ENCODE measurements around the gene NLGN2. TPM values are rescaled to one million over a fixed set of nuclear protein-coding genes. Genes with fewer than 3 reads are reported as not detected.

Gene NLGN2
- total RNA-seq, 1 donor from 2014 or later, result 11.0 TPM

DNA sequence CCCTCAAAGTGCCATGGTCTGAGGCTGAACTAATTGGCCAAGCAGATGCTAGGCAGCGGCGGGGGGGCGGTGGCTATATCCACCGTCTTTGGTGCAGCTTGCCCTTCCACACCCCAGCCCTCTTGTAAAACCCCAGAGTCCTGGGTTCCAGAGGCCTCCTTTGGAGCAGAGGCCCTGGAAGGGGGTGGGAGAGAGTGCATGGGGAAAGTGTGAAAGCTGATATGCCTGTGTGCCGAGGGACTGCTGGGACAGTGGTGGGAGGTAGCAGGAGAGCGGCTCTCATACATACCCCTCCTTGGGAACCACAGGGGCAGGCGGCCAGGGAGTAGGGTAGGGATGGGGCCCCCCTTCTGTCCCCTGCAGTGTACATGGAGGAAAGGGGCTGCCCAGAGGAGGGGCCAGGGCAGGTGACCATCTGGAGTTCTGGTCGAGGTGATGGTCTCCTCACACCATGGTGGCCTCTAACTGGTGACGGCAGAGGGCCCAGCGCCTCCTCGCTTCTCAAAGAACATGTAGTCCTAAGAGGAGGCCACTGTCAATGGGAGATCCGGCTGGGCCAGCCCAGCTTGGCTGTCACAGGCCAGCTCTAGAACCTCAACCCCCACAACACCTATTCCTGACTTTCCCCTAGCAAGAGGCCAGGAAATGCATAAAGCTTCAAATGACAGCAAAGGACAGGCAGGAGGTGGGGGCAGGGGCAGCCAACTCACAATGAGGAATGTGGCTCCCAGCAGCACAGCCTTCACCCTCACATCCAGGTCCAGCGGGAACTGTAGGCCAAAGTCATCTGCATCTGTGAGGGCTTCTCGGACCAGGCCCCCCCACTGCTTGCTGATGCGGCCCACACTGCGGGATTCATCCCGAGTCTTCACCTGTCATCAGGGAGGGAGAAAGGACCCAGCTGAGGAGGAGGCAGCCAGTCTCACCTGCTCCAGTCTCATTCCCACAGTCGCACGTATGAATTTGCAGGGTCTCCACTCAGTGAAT, 17.4 kb upstream of the NLGN2 start:
- no peak for DNase-seq (ENCODE audit: low spot score)
- intact Hi-C loops (cut with DNase I), result no loop called here

GRCh38 chr17:7391307-7391706, 16.3 kb upstream of the NLGN2 start:
- intact Hi-C loops (cut with DNase I), result no loop called here
- no peak for DNase-seq (ENCODE audit: low spot score)

DNA sequence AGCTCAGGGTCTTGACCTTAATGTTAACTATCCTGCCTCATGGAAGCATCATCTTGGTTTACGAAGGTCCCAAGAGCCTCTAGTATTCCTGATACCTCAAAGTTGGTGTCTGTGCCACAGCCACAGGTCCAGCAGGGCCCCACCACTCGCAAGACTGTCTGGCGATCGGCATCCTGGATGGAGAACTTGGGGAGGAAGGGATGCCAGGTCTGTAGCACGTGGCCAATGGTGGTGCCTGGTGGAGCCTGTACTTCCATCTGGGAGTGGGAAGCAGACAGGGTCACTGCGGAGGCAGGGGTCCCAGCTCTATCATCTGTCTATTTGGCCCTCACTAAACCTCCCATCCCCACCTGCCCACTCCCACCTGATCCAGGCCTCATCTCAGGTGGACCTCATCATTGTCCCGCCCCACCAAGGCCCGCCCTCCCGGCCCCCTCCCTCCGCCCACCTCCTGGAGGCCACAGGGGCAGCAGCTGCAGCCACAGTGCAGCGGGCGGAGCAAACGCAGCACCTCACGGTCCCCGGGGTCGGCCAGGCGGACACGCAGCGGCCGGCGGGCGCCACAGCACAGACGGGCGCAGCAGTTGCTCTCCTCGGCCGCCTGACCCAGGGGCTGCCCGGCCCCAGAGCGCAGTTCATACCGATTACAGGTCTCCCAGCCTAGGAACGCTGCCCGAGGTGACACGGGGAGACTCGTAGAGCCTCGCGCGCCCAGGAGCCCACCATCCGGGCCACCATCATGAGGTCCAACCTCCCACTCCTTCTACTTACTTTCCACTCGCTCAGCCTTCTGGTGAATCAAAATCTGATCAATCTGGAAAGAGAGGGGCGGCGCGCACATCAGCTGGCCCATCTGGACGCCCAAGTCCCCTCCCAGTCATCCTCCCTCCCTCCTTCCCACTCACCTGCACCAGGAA, 14.7 kb upstream of the NLGN2 start:
- intact Hi-C loops (cut with DNase I), result no loop called here
- no peak for DNase-seq (ENCODE audit: low spot score)

- DNase-seq (ENCODE audit: low spot score), result no peak
- intact Hi-C loops (cut with DNase I), result no loop called here
Measured at GRCh38 chr17:7393613-7394451, 13.8 kb upstream of the NLGN2 start.

- intact Hi-C loops (cut with DNase I), result no loop called here
- peak; percentile 95 for DNase-seq (ENCODE audit: low spot score)
Measured at GRCh38 chr17:7394452-7395191, 13.0 kb upstream of the NLGN2 start, which contains the start of gene PLSCR3. PLSCR3 (minus strand) TSS chr17:7394525; CDS start chr17:7394110, 415 bp downstream.

- intact Hi-C loops (cut with DNase I), result no loop called here
- no peak for DNase-seq (ENCODE audit: low spot score)
Measured at GRCh38 chr17:7396147-7396546, 11.5 kb upstream of the NLGN2 start.

DNA sequence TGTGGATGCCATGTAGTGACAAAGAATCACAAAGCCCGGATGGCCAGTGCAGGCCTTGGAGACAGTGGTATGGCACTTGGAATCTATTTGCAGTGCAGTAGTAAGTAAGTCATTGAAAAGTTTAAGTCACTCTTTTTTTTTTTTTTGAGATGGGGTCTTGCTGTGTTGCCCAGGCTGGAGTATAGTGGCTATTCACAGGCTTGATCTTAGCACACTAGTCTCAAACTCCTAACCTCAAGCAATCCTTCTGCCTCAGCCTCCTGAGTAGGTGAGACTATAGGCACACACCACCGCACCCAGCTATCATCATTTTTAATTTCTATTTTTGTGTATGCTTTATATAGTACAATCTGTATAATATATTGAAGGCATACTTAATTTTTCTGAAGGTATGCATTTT, 9.0 kb upstream of the NLGN2 start:
- intact Hi-C loops (cut with DNase I), result no loop called here
- DNase-seq (ENCODE audit: low spot score), result no peak

- intact Hi-C loops (cut with DNase I), result loop anchor here (5.0 kb wide), 1 partner anchor 444 kb away; no protein-coding TSS in a partner anchor
- DNase-seq (ENCODE audit: low spot score), result no peak
Measured at GRCh38 chr17:7403043-7403726, 4.5 kb upstream of the NLGN2 start.

GRCh38 chr17:7403727-7403976, 4.0 kb upstream of the NLGN2 start:
- no peak for DNase-seq (ENCODE audit: low spot score)
- intact Hi-C loops (cut with DNase I), result loop anchor here (5.0 kb wide), 1 partner anchor 444 kb away; no protein-coding TSS in a partner anchor

DNA sequence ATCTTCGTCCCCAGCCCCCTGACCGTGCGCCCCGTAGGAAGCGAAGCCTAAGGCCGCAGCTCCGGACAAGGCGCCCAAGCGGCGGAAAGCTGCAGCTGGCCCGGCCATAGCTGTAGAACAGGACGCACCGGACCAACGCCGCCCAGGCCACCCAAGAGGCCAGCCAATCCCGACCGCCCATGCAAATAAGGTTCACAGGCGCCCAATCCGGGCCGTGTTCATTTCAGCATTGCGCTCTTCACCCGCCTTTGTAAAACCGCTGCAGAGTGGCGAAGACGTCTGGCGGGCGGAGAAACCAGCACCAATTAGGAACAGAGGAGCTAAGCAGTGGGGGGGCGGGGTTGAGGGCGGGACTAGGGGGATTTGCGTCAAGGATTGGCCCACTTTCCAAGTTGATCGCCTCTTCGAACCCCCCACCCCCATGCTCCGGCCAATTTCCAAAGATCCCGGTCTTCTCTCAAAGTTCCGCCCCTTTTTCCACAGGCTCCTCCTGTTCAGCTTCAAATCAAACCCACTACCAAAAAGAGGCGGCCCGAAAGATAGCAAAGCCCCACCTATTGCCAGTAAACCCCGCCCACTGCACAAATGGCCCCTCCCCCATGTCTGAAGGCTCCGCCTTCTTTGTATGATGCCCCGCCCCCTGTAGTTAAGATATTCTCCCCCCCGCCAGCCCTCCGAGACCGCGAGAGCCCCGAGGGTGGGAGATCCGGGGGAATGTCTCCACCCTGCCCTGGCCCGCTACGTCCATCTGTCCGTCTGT, 3.5 kb upstream of the NLGN2 start, which contains the start of gene TMEM256:
Gene TMEM256 (minus strand): TSS at position 121 of the 760 bp plus-strand sequence. CDS start 13 bp downstream, at position 108.
- peak; percentile 99 for DNase-seq (ENCODE audit: low spot score)
- intact Hi-C loops (cut with DNase I), result loop anchor here (1.0 to 5.0 kb wide), 3 partner anchors 53 to 443 kb away; partner anchors contain the start of gene SENP3

- intact Hi-C loops (cut with DNase I), result loop anchor here (1.0 to 5.0 kb wide), 3 partner anchors 54 to 442 kb away; partner anchors contain the start of gene SENP3
- peak; percentile 81 for DNase-seq (ENCODE audit: low spot score)
Measured at GRCh38 chr17:7404737-7405349, 2.8 kb upstream of the NLGN2 start.

DNA sequence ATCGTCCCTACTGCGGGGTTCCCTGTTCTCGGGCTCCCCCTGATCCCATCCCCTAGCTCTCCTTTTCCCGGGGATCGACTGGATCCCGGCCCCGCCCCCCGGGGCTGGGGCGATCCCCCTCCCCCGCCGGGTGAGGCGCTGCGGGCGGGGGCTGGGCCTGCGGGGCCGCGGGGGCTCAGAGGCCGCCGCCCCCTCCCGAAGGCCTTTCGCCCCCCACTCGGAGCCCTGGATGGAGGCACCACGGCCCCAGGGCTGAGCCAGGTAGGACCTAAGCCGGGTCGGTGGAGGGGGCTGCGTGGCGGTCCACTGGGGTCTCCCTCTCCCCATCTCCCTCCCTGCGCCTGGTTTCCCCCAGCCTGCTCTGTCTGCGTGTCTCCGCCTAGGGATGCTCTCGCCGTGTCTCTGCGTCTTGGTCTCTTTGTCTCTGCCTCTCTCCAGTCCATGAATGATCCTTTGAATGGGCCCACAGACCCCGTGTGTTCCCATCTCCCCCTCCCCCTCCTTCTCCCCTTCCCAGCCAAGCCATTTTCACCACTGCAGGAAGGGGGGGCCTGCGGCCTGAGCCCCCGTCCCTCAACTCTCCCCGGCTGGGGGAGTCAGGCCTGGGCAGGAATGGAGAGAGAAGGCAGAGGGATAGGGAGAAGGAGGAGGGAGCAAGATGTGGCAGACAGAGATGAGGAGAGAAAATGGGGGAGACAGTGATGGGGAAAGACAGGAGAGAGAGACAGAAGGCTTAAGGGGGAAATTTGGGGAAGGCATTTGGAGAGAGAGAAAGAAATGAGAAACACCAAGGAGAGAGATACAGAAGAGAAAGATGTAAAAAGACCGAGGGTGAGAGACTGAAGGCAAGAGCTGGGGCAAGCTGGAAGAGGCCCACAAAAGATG, 2.1 kb upstream of the NLGN2 start:
- intact Hi-C loops (cut with DNase I), result loop anchor here (2.0 kb wide), 1 partner anchor 55 kb away; no protein-coding TSS in a partner anchor

GRCh38 chr17:7406235-7406825, 1.3 kb upstream of the NLGN2 start:
- no peak for DNase-seq (ENCODE audit: low spot score)

More for the DNA sequence above, 2.1 kb upstream of the NLGN2 start:
- DNase-seq (ENCODE audit: low spot score), result no peak

DNA sequence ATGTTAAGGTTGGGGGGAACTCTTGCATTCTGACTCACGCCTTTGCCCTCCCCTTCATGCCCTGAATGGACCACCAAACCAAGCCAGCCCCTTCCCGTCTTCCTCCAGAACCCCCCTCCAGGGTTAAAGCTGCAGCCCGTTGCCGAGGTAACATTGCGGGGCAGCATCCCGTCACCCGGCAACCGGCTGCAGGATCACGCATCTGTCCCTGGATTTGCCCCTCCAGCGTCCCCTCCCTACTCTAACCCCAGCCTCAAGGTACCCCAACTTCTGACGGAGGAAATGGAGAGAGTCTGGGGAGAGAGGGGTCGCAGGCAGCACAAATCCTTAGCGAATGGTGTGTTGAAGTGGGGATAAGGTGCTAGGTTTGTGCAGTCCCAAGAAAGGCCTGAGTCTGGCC, 563 bp upstream of the NLGN2 start:
- intact Hi-C loops (cut with DNase I), result no loop called here
- DNase-seq (ENCODE audit: low spot score), result no peak

More at GRCh38 chr17:7406235-7406825, 1.3 kb upstream of the NLGN2 start:
- intact Hi-C loops (cut with DNase I), result no loop called here

- no peak for DNase-seq (ENCODE audit: low spot score)
- intact Hi-C loops (cut with DNase I), result no loop called here
Measured at GRCh38 chr17:7408252-7408727, 645 bp downstream of the NLGN2 start.
